Osteocyte (in vitro differentiated cells): ENCODE results near the gene ASB2. TPM values are rescaled to one million over a fixed set of nuclear protein-coding genes. Genes with fewer than 3 reads are reported as not detected.

Source experiments
- DNase-seq: peaks from one replicate; pipeline ENCODE4 v3.0.0; 2021; ENCODE audit warnings: mixed read lengths; ENCODE audit not compliant: unreplicated experiment; ENCODE audit errors: extremely low spot score
- H3K27ac Mint-ChIP-seq: one replicate; pipeline ENCODE4 v1.8.0; 2021; ENCODE audit warnings: mild to moderate bottlenecking, mixed read lengths; ENCODE audit not compliant: unreplicated experiment
- H3K27me3 Mint-ChIP-seq: one replicate; pipeline ENCODE4 v1.8.0; 2021; ENCODE audit warnings: mixed read lengths; ENCODE audit not compliant: unreplicated experiment
- H3K36me3 Mint-ChIP-seq: one replicate; pipeline ENCODE4 v1.8.0; 2021; ENCODE audit warnings: mixed read lengths; ENCODE audit not compliant: unreplicated experiment
- H3K4me1 Mint-ChIP-seq: one replicate; pipeline ENCODE4 v1.8.0; 2021; ENCODE audit warnings: mixed read lengths; ENCODE audit not compliant: unreplicated experiment
- H3K4me3 Mint-ChIP-seq: one replicate; pipeline ENCODE4 v1.8.0; 2021; ENCODE audit warnings: mild to moderate bottlenecking, moderate library complexity, mixed read lengths; ENCODE audit not compliant: unreplicated experiment
- H3K9me3 Mint-ChIP-seq: one replicate; pipeline ENCODE4 v1.8.0; 2021; ENCODE audit warnings: mixed read lengths; ENCODE audit not compliant: unreplicated experiment
- total RNA-seq: library from RNA; stranded (reverse); gene quantifications from 2 replicates; pipeline ENCODE4 v1.2.1, GENCODE V29; 2021
- TF ChIP-seq, protein P1 (sequence below): fragments of 200-600 bp; sonication (generic); IDR thresholded peaks from 2 replicates; pipeline ENCODE4 v1.5.0; 2021; ENCODE audit warnings: antibody characterized with exemption, mild to moderate bottlenecking, moderate library complexity

The ASB2 gene
- total RNA-seq, 1 donor from 2014 or later: 0.38 TPM

GRCh38 chr14:93921001-93921806 is 55.2 kb downstream of the ASB2 start:
- no peak for DNase-seq
- H3K9me3 Mint-ChIP-seq: peaks cover 12% of the 10 kb centered on the region
- peaks cover 10% of the 10 kb centered on the region for H3K27me3 Mint-ChIP-seq
- H3K27ac Mint-ChIP-seq: no peak overlapping the region
- no peaks in the 10 kb centered on the region for H3K4me1 Mint-ChIP-seq
- H3K4me3 Mint-ChIP-seq: no peak overlapping the region
- TF ChIP-seq, protein P1, sequence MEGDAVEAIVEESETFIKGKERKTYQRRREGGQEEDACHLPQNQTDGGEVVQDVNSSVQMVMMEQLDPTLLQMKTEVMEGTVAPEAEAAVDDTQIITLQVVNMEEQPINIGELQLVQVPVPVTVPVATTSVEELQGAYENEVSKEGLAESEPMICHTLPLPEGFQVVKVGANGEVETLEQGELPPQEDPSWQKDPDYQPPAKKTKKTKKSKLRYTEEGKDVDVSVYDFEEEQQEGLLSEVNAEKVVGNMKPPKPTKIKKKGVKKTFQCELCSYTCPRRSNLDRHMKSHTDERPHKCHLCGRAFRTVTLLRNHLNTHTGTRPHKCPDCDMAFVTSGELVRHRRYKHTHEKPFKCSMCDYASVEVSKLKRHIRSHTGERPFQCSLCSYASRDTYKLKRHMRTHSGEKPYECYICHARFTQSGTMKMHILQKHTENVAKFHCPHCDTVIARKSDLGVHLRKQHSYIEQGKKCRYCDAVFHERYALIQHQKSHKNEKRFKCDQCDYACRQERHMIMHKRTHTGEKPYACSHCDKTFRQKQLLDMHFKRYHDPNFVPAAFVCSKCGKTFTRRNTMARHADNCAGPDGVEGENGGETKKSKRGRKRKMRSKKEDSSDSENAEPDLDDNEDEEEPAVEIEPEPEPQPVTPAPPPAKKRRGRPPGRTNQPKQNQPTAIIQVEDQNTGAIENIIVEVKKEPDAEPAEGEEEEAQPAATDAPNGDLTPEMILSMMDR: no peak
- no peaks in the 10 kb centered on the region for H3K36me3 Mint-ChIP-seq

- no peaks in the 10 kb centered on the region for H3K36me3 Mint-ChIP-seq
- H3K27me3 Mint-ChIP-seq: peaks cover 6% of the 10 kb centered on the region
- no peaks in the 10 kb centered on the region for H3K4me1 Mint-ChIP-seq
- H3K9me3 Mint-ChIP-seq: peaks cover 18% of the 10 kb centered on the region
- DNase-seq: no peak
- H3K27ac Mint-ChIP-seq: no peak overlapping the region
- no peak overlapping the region for H3K4me3 Mint-ChIP-seq
- TF ChIP-seq, protein P1: no peak
Measured at GRCh38 chr14:93917141-93917540, 59.2 kb downstream of the ASB2 start.

- Mint-ChIP-seq H3K4me3 (no peak overlapping the region), H3K27ac (no peak overlapping the region), H3K9me3 (peaks cover 18% of the 10 kb centered on the region), H3K4me1 (no peaks in the 10 kb centered on the region), H3K27me3 (peaks cover 4% of the 10 kb centered on the region), H3K36me3 (no peaks in the 10 kb centered on the region)
- DNase-seq: no peak
- TF ChIP-seq, protein P1: no peak
Measured at GRCh38 chr14:93916498-93916897, 59.9 kb downstream of the ASB2 start.

GRCh38 chr14:93915800-93916199 is 60.6 kb downstream of the ASB2 start:
- Mint-ChIP-seq H3K36me3 (no peaks in the 10 kb centered on the region), H3K27me3 (peaks cover 2% of the 10 kb centered on the region), H3K9me3 (peaks cover 18% of the 10 kb centered on the region), H3K4me1 (no peaks in the 10 kb centered on the region), H3K4me3 (no peak overlapping the region), H3K27ac (no peak overlapping the region)
- TF ChIP-seq, protein P1: no peak
- DNase-seq: no peak

GRCh38 chr14:93915070-93915705 is 61.2 kb downstream of the ASB2 start:
- no peaks in the 10 kb centered on the region for H3K4me1 Mint-ChIP-seq
- peaks cover 2% of the 10 kb centered on the region for H3K27me3 Mint-ChIP-seq
- DNase-seq: no peak
- H3K27ac Mint-ChIP-seq: no peak overlapping the region
- TF ChIP-seq, protein P1: no peak
- H3K36me3 Mint-ChIP-seq: no peaks in the 10 kb centered on the region
- H3K9me3 Mint-ChIP-seq: peaks cover 18% of the 10 kb centered on the region
- no peak overlapping the region for H3K4me3 Mint-ChIP-seq
